Measurements from ENCODE around the gene RAPGEF1. TPM values are rescaled to one million over a fixed set of nuclear protein-coding genes. Genes with fewer than 3 reads are reported as not detected.

The RAPGEF1 gene
- total RNA-seq, 4 donors from 2014 or later = 43.0 to 58.3 (median 51.7) TPM

DNA sequence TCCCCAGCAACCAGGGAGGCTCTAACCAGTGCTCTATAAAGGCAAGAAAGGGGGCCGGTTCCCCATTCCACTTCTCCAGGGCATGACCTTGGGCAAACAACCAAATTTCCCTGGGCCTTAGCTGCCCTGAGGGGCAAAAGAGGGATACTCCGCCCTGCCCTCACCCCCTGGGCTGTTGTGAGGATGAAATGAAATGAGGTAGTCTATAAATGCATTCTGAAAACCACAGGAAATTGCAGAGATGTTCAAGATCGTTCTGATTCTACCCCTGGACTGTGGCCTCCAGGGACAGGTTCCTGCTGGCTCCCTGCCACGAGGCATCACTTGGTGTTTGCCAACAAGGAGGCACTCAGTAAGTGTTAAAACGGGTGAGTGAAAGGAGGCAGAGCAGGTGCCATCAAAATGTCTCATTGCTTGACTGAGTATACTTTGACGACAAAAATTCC lies 5.7 kb downstream of the RAPGEF1 start:
- Histone ChIP-seq H3K27me3 (no peaks in the 10 kb centered on the region), H3K27ac (peak overlapping the region; percentile 67), H3K4me1 (peaks cover 90% of the 10 kb centered on the region), H3K4me3 (no peak overlapping the region), H3K36me3 (no peaks in the 10 kb centered on the region), H3K9me3 (no peaks in the 10 kb centered on the region)
- TF ChIP-seq POLR2A (IDR thresholded peaks at IDR 0.05) (no peak), POLR2AphosphoS5 (IDR thresholded peaks at IDR 0.05) (no peak), EP300 (IDR thresholded peaks at IDR 0.05) (no peak)
- TF ChIP-seq, protein P1, sequence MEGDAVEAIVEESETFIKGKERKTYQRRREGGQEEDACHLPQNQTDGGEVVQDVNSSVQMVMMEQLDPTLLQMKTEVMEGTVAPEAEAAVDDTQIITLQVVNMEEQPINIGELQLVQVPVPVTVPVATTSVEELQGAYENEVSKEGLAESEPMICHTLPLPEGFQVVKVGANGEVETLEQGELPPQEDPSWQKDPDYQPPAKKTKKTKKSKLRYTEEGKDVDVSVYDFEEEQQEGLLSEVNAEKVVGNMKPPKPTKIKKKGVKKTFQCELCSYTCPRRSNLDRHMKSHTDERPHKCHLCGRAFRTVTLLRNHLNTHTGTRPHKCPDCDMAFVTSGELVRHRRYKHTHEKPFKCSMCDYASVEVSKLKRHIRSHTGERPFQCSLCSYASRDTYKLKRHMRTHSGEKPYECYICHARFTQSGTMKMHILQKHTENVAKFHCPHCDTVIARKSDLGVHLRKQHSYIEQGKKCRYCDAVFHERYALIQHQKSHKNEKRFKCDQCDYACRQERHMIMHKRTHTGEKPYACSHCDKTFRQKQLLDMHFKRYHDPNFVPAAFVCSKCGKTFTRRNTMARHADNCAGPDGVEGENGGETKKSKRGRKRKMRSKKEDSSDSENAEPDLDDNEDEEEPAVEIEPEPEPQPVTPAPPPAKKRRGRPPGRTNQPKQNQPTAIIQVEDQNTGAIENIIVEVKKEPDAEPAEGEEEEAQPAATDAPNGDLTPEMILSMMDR (IDR thresholded peaks at IDR 0.05) = no peak
- 32% methylated on average over 6 of the region's 6 CpGs for WGBS
- no peak for DNase-seq (ENCODE audit: low spot score in 2 of 2)

DNA sequence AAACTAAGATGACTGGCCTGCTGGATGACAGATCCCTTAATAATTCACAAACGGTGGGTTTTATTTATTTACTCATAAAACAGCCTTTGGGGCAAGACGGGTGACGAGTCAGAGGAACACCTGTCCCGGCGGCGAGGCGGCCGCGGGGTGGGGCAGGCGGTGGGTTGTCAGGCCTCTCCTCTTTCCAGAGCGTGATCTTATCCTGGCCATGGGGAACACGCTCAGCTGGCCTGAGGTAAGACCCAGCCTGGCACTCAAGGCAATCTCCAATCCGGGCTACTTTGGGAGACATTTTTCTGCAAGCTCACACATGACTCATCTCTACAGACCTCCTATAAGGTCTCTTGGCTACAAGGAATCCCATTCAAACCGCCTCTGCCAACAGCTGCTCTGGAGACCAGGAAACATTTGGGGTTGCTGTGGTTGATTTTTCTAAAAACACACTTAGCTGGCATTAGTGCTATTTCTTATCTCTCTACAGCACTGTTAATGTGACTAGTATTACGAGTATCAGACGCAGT lies 6.3 kb downstream of the RAPGEF1 start:
- H3K4me3 ChIP-seq = no peak overlapping the region
- WGBS = 37% methylated on average over 16 of the region's 16 CpGs
- H3K36me3 ChIP-seq = no peaks in the 10 kb centered on the region
- no peaks in the 10 kb centered on the region for H3K27me3 ChIP-seq
- H3K9me3 ChIP-seq = no peaks in the 10 kb centered on the region
- TF ChIP-seq, protein P1 (IDR thresholded peaks at IDR 0.05) = no peak
- H3K27ac ChIP-seq = peak overlapping the region; percentile 67
- no peak for DNase-seq (ENCODE audit: low spot score in 2 of 2)
- peaks cover 90% of the 10 kb centered on the region for H3K4me1 ChIP-seq

DNA sequence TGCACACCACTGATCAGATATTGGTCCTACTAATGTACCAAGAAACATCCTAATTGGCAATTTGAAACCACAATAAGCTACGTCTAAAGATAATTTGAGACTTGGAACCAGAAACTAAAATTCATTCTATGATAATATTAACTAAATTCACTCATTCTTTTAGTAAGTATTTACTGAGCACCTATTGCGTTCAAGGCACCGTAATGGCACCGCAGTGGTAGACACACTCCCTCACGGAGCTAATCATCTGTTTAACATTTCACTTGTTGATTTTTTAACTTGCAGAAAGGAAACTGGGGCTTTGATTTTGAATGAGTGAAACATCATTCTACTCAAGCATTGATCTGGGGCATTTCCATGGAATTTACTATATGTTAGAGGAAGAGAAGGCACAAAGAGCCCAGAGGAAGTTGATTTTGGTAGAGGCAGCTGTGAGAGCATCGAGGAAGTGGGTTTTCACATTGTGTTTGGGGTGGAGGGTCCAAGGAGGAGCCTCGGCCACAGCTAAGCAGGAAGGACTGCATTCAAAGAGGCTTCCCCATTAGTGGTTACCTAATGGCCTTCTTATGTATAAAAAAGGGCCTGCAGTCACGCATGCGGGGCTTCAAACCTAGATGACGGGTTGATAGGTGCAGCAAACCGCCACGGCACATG lies 7.1 kb downstream of the RAPGEF1 start:
- DNase-seq (ENCODE audit: low spot score in 2 of 2) = no peak
- Histone ChIP-seq H3K36me3 (no peaks in the 10 kb centered on the region), H3K9me3 (no peaks in the 10 kb centered on the region), H3K27ac (peak overlapping the region; percentile 67), H3K4me3 (no peak overlapping the region), H3K27me3 (no peaks in the 10 kb centered on the region), H3K4me1 (peaks cover 90% of the 10 kb centered on the region)
- TF ChIP-seq, protein P1 (IDR thresholded peaks at IDR 0.05) = no peak
- TF ChIP-seq POLR2AphosphoS5 (IDR thresholded peaks at IDR 0.05) = no peak
- TF ChIP-seq EP300 (IDR thresholded peaks at IDR 0.05) = no peak
- TF ChIP-seq POLR2A (IDR thresholded peaks at IDR 0.05) = no peak
- 57% methylated on average over 12 of the region's 12 CpGs for WGBS

DNA sequence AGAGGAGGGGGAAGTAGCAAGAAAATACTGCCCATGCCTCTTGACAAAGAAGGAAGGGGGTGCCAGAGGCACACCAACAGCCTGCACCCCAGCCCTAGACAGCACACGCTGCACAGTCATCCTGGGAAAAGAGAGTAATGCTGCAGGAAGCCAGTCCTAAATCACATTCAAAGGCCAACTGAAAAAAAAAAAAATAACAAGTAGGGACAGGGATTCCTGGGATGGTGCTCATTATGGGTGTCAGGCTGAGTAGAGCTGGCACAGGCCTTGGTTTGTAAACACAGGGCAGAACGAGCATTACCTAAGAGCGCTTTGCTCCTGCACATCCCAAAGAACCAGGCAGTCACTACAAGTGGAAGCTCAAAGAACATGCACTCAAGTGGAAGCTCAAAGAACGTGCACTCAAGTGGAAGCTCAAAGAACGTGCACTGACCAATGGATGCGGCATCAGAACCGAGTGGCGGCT lies 7.8 kb downstream of the RAPGEF1 start:
- peaks cover 92% of the 10 kb centered on the region for H3K4me1 ChIP-seq
- 59% methylated on average over 8 of the region's 8 CpGs for WGBS
- no peaks in the 10 kb centered on the region for H3K9me3 ChIP-seq
- H3K4me3 ChIP-seq = no peak overlapping the region
- no peaks in the 10 kb centered on the region for H3K36me3 ChIP-seq
- H3K27me3 ChIP-seq = no peaks in the 10 kb centered on the region
- DNase-seq (ENCODE audit: low spot score in 2 of 2) = no peak
- peak in 1 of 3 donors; percentile 43 for TF ChIP-seq POLR2AphosphoS5 (IDR thresholded peaks at IDR 0.05)
- TF ChIP-seq, protein P1 (IDR thresholded peaks at IDR 0.05) = no peak
- peak overlapping the region; percentile 67 for H3K27ac ChIP-seq

GRCh38 chr9:131731644-131732043 lies 8.2 kb downstream of the RAPGEF1 start:
- H3K4me1 ChIP-seq = peaks cover 92% of the 10 kb centered on the region
- peak overlapping the region; percentile 67 for H3K27ac ChIP-seq
- H3K36me3 ChIP-seq = no peaks in the 10 kb centered on the region
- H3K27me3 ChIP-seq = no peaks in the 10 kb centered on the region
- H3K9me3 ChIP-seq = no peaks in the 10 kb centered on the region
- TF ChIP-seq POLR2A (IDR thresholded peaks at IDR 0.05) (no peak), POLR2AphosphoS5 (IDR thresholded peaks at IDR 0.05) (no peak), EP300 (IDR thresholded peaks at IDR 0.05) (no peak)
- TF ChIP-seq, protein P1 (IDR thresholded peaks at IDR 0.05) = no peak
- no peak for DNase-seq (ENCODE audit: low spot score in 2 of 2)
- WGBS = 49% methylated on average over 5 of the region's 5 CpGs
- no peak overlapping the region for H3K4me3 ChIP-seq
